Cardiac ventricle fibroblast (primary cell): Measurements from ENCODE around the gene PPIA. TPM values are rescaled to one million over a fixed set of nuclear protein-coding genes. Genes with fewer than 3 reads are reported as not detected.

Experiments
- total RNA-seq: library from RNA; depleted of rRNA; stranded (reverse); fragments of >200 nt; gene quantifications from 2 replicates; pipeline ENCODE4 v1.2.3, GENCODE V29; 2015

The PPIA gene
- 1,805 and 1,884 TPM in 2 replicates for total RNA-seq

GRCh38 chr7:44796504-44797328 lies at the start of gene PPIA:
PPIA (plus strand) TSS chr7:44796681; CDS start chr7:44796725, 44 bp downstream.

DNA sequence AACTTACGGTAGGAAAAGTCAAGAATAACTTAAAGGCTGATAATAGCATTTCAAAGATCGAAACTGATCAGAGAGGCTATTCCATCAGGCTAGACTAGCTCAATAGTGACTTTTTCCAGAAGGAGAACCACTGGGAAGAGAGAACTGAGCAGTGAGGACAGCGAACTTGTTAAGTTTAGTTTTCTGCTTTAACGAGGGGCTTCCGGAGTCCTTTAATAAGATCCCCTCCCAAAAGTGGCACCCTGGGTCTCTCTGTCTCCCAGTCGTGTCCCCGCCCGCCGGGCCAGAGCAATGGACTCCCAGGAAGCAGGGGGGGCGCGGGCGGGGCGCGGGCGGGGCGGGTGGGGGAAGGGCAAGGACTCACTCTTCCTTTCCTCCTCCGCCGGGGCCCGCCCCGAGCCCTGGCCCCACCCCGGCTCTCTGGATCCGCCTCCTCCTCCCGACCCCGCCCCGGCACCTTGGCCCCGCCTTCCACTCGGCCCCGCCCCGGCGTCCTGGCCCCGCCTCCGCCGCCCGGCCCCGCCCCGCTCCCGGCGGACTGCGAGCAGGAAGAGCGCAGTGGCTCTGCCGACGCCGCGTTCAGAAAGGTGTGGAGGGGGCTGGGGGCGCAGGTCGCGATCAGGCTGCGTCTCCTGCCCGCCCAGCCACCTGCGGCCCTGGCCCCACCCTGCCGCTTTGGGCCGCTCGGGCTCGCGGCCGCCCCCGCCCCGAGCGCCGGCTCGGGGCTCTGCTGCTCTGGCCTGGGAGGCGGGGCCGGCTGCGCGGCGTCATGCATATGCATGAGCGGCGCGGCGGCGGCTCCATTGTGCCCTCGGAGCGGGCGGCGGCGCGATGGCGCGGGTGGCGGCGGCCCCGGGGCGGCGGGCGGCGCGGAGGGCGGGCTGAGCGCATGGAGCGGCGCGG lies 48.2 kb upstream of the PPIA start, which contains the start of gene ZMIZ2:
ZMIZ2 (plus strand) TSS at position 803 of the 903 bp plus-strand sequence. CDS start 7,403 bp downstream, outside the sequence.

GRCh38 chr7:44847920-44848634 lies 51.6 kb downstream of the PPIA start, which contains the start of gene H2AZ2:
H2AZ2 (minus strand) TSS chr7:44848087; CDS start chr7:44847971, 116 bp downstream.

Other genes starting within 250 kb of the PPIA start
- gene DDX56, start 222.8 kb upstream of the PPIA start, total RNA-seq: 29.8 and 36.3 TPM in 2 replicates
- 62.8 and 88.8 TPM in 2 replicates for gene TMED4, start 214.4 kb upstream of the PPIA start, total RNA-seq
- gene OGDH, start 190.1 kb upstream of the PPIA start, total RNA-seq: 39.3 and 40.8 TPM in 2 replicates
- 9.0 and 11.2 TPM in 2 replicates for gene ZMIZ2, start 47.8 kb upstream of the PPIA start, total RNA-seq
- 80.1 and 89.7 TPM in 2 replicates for gene H2AZ2, start 51.4 kb downstream of the PPIA start, total RNA-seq
- gene PURB, start 88.8 kb downstream of the PPIA start, total RNA-seq: 12.5 and 15.1 TPM in 2 replicates
- gene MYO1G, start 182.3 kb downstream of the PPIA start, total RNA-seq: not detected in 2 replicates
- 35.7 and 39.7 TPM in 2 replicates for gene CCM2, start 203.5 kb downstream of the PPIA start, total RNA-seq